GM12891 (cell line): ENCODE data around the gene GBF1.

Source experiments
- PAX5 ChIP-seq: IDR thresholded peaks from 2 replicates; pipeline ENCODE4 v1.6.1; 2011; ENCODE audit warnings: low read length, moderate library complexity, mild to moderate bottlenecking; ENCODE audit not compliant: insufficient read depth, severe bottlenecking
- POLR2A ChIP-seq: IDR thresholded peaks from 2 replicates; pipeline ENCODE4 v1.6.1; 2011; ENCODE audit warnings: low read depth, low read length, control low read depth
- POLR2AphosphoS5 ChIP-seq: IDR thresholded peaks from 2 replicates; pipeline ENCODE4 v1.6.1; 2011; ENCODE audit warnings: low read depth, low read length, control low read depth
- POU2F2 ChIP-seq: IDR thresholded peaks from 2 replicates; pipeline ENCODE4 v1.6.1; 2011; ENCODE audit warnings: low read depth, mild to moderate bottlenecking, control low read depth, low read length, moderate library complexity
- TAF1 ChIP-seq: IDR thresholded peaks from 2 replicates; pipeline ENCODE4 v1.6.1; 2011; ENCODE audit warnings: low read depth, low read length, control low read depth

GRCh38 chr10:102389894-102390293 is 144.6 kb downstream of the GBF1 start:
- TF ChIP-seq POLR2A = no peak
- no peak for TF ChIP-seq PAX5
- no peak for TF ChIP-seq TAF1
- no peak for TF ChIP-seq POLR2AphosphoS5
- TF ChIP-seq POU2F2 = no peak
